GM12865 (cell line): Measurements from ENCODE around the gene SHF.

ENCODE experiments used
- DNase-seq: peaks from one replicate; pipeline ENCODE4 v3.0.0; 2010; ENCODE audit warnings: low read depth
- H3K4me3 ChIP-seq: 2 replicates; pipeline ENCODE4 v1.5.1; 2011; ENCODE audit warnings: mild to moderate bottlenecking, low read depth, low read length, control low read depth
- CTCF ChIP-seq: IDR thresholded peaks from 2 replicates; pipeline ENCODE4 v1.5.1; 2011; ENCODE audit warnings: low read length, control low read depth, low read depth, inconsistent platforms; ENCODE audit not compliant: insufficient read depth; ENCODE audit errors: missing control alignments

SHF gene

GRCh38 chr15:45164914-45165313 is 22.9 kb downstream of the SHF start:
- H3K4me3 ChIP-seq: no peak overlapping the region
- TF ChIP-seq CTCF: no peak
- DNase-seq: no peak

- DNase-seq: no peak
- H3K4me3 ChIP-seq: no peak overlapping the region
- TF ChIP-seq CTCF: no peak
Observed at GRCh38 chr15:45163508-45163856, 24.3 kb downstream of the SHF start.

GRCh38 chr15:45162771-45163507 is 24.8 kb downstream of the SHF start:
- peak; percentile 83 for DNase-seq
- TF ChIP-seq CTCF: peak; percentile 94
- no peak overlapping the region for H3K4me3 ChIP-seq

- DNase-seq: no peak
- H3K4me3 ChIP-seq: no peak overlapping the region
- TF ChIP-seq CTCF: no peak
Observed at GRCh38 chr15:45161666-45162065, 26.1 kb downstream of the SHF start.

GRCh38 chr15:45157974-45158373 is 29.8 kb downstream of the SHF start:
- no peak overlapping the region for H3K4me3 ChIP-seq
- TF ChIP-seq CTCF: no peak
- no peak for DNase-seq

GRCh38 chr15:45156744-45157455 is 30.9 kb downstream of the SHF start:
- DNase-seq: no peak
- TF ChIP-seq CTCF: no peak

GRCh38 chr15:45155739-45156138 is 32.0 kb downstream of the SHF start:
- no peak for TF ChIP-seq CTCF
- H3K4me3 ChIP-seq: no peak overlapping the region

More at GRCh38 chr15:45156744-45157455, 30.9 kb downstream of the SHF start:
- no peak overlapping the region for H3K4me3 ChIP-seq

More at GRCh38 chr15:45155739-45156138, 32.0 kb downstream of the SHF start:
- DNase-seq: no peak
